NCI-H187 treated with DMSO at 0.1 percent for 48 hours (cell line): ENCODE data around the gene HDAC4.
"Not testable (repeated sequence)": the region's sequence is repeated elsewhere in the genome, so short reads cannot be mapped to it uniquely, and the experiment has no call there.

Experiments
- DNase-seq: peaks from one replicate; lab custom pipeline; 2025; lab: John Stamatoyannopoulos, UW

The HDAC4 gene

DNA sequence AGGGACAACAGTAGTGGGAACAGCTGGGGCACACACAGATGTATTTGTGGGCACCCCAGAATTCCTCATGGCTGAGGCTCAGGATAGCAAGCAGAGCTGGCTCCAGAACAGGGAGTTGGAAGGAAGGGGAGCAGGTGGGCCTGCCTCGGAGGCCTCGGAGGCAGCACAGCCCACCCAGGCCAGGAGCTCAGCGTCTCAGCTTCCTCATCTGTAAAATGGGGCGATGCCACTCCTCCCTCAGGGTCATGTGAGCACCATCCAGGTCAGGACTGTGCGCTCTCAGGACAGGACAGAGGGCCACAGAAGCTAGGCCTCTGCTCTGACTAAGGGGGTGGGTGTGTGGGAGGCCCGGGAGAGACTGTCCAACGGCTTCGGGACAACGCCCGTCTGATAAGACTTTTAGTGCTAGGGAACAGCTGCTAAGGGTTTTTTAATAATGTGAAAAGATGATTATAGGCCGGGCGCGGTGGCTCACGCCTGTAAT, 106.2 kb downstream of the HDAC4 start:
- DNase-seq = no peak

DNA sequence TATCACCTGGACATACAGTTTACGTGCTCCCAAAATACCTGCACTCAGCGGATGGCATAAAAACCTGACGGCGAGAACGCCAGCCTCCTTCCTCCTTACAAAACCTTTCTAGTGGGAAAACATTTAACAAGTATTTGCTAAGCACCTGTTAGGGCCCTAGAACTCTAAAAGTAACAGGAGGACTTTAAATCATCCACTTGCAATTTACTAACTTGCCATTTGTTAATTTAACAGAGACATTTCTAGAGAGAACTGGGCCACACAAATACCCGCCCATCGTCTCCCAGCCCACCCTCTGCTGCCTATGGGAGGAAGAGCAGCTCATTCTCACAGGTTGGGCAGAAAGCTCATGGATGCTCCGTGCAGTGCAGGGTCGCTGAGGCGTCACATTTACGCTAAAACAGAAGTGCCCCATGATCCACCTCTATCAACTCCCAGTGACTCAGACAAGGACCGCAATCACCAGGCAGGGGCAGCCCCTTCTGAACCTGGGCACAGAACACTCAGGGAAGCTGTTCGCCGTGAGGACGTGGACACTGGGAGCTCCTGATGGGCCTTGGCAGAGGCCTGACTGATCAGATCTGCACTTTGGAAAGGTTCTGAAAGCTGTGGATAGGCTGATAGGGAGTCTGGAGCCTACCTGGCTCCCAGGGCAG, 106.9 kb downstream of the HDAC4 start:
- DNase-seq = no peak

DNA sequence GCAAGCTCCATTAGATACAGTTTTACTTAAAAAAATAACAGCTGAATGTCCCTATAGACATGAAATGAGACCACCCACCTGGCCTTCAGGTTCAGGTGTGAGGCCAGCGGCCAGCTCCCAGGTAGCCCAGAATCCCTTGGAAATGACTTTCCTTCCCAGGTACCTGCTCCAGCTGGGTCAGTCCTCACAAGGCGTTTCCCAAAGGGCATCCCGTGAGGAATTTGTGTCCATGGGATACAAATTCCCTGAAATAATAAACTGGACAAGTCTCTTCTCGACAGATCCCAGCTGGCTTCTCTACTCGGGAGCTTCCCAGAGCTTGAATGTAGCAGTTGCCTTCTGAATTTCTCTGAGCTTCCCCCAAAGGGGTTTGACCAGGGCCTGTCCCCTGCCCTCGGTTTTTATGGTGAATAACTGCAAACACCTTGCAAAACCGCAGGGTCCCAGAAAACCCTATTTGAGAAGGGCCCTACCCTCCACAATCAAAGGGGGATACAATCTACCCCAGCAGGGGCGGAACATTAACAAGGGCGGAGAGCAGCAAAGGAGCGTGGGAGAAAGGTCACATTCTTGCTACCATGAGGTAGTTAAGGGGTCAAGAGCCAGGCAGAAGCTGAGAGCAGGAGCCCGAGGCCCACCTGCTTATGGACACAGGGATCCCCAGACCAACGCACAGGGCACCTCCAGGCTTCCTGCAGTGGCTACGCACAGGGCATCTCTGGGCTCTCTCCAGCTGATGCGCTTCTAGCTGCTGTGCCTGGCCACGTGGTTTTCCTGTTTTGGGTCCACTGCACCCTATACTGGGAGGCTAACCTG, 107.7 kb downstream of the HDAC4 start:
- DNase-seq = no peak

DNA sequence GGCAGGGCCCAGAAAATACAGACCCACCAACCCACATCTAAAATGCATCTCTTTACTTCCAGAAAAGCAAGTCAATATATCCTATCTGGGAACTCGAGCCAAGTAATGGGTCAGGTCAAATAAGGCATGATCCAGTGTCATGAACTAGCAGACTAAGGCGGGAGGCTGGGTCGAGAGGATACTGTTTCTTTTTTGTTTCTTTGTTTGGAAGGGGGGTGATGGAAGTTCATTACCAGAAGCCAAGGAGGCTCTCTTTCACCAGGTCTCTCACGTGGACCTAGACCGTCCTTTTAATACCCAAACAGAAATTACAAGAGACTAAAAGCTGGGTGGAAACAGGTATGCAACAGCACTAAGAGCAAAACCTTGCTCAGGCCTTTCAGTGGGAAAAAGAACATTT, 108.3 kb downstream of the HDAC4 start:
- no peak for DNase-seq

DNA sequence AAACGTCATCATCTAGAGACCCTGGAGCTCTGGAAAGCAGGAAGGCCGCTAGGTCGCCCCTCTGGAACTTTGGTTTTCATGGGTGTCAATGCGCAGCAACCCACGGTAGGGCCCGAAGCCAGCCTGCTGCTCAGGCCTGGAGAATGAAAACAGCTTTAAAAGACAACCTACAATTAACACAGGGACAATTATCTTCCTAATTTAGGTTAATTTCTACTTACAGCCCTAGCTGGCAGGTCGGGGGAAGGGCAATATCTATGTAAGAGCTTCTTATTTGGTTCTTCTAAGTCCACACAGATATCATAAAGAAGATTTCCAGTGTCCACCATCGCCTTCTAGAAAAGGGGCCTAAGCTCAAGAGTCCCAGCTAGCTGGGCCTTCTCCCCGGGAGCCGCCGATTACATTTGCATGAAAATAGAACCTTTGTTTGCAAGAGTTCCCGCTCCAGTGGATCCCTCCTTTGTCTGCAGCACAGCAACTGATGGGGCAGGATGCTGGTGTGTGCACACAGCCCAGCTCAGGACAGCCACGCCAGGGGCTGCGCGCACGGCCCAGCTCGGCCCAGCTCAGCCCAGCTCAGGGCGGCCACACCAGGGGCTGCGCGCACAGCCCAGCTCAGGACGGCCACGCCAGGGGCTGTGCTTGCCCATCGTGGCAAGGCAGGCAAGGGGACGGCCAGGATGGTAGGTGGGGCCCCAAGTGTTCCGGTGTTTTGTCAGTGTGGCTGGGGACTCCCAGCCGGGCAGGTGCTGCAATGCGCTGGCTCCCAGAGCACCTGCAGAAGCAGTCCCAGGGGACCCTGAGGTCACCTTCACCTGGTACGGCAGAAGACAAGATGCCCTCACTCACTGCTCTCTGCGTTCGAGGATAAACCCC, 109.1 kb downstream of the HDAC4 start:
- no peak for DNase-seq

DNA sequence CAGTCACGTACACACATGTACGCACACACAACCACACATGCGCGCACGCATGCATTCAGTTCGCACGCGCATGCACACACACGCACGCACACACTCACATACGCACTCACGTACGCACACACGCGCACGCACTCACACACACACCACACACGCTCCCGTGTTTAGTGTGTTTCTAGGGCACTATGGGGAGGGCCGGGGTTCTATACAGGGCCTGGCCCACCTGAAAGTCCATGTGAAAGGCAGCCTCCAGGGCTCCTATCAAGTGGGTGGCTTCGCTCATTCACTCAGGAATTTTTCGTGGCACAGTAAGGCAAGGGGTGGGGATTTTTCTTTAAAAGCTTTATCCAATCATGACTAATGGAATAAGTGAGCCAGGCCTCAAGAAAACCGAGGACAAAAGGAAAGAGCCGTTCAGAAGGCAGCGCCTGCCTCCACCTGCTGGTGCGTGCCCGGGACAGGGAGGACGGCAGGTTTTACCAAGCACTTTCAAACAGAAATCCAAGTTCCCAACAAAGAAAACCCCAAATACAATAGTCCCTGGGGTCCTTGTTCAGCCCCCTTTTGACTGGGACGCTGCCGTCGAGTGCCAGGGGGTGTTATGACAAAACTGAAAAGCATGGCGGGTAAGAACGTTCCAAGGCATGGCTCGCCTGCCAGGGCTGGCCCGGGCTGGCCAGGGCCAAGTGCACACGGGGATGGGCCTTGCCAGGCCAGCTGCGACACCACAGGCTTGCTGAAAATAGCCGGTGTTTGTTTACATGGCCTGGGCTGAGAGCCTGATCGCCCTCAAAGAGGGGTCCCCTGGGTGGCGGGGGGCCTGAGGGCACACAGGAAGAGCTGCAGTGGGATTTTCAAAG, 110.0 kb downstream of the HDAC4 start:
- DNase-seq = no peak

DNA sequence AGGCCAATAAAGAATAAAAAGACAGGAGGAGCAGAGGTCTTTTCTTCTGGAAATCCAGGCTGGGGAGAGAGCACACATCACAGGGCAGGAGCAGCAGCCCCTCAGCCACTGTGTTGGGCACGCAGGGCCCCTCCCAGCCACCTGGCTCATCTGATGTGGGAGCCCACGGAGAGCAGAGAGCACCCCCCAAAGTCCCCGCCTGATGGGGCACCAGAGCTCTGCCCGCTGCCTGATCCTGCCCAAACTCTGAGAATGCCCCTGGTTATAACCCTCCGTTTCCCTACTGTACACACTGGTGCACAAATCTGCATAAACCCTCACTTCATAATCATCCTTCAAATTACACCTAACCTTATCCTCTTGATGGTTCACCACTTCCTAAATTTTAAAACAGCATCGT, 111.3 kb downstream of the HDAC4 start:
- no peak for DNase-seq

DNA sequence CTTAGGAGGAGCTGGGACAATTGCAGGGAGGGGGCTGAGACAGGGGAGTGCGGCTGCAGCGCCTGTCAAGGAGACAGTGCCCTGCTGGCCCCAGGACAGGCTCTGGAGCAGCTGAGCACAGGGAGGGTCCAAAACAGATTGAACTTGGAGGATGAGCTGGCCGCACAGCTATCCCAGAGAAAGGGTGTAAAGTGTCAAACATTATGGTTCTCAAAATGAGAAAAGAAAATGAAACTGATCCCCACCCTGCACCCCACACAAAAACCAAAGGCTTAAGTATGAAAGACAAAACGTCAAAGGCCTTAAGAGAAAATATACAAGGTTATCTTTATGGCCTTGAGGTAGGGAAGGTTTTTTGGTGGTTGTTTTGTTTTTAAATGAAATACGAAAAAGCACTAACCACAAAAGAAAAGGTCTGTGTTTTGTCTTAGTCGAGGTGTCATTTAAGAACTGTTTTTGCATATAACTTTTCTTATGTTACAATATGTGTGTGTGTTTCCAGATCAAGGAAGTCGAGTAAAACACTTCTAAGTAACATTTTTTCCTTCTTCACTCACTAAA, 111.8 kb downstream of the HDAC4 start:
- no peak for DNase-seq

DNA sequence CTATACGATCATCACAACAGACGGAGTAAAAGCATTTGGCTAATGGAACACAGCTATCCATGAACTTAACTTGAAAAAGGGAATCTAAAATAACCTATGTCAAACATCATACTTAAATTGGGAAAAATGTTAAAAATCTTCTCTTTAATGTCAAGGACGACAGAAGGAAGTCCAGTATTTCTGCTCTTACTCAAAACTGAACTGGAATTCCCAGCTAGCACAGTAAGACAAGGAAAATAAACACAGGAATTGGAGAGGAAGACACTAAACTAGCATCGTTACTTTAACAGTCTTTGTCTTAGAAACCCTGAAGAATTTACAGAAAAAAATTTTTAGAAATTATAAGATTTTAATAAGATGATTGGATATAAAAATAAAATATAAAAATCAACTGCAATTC, 112.6 kb downstream of the HDAC4 start:
- no peak for DNase-seq

DNA sequence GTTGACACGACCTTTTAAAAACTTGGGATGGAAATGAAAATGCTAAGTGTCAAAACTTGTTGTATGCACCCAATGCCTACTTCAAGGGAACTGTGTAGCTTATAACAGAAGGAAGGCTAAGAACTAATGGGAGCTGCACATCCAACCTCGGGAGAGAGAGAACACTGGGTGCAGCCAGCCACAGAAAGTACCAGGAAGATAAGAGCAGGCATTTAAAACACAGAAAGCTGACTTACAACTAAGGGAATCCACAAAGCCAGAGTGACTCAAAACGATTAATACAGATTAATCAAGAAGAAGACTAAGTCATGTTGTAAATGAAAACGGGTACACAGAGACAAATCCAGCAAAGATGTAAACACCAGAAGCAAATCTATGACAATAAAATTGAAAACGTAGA, 113.4 kb downstream of the HDAC4 start:
- no peak for DNase-seq

DNA sequence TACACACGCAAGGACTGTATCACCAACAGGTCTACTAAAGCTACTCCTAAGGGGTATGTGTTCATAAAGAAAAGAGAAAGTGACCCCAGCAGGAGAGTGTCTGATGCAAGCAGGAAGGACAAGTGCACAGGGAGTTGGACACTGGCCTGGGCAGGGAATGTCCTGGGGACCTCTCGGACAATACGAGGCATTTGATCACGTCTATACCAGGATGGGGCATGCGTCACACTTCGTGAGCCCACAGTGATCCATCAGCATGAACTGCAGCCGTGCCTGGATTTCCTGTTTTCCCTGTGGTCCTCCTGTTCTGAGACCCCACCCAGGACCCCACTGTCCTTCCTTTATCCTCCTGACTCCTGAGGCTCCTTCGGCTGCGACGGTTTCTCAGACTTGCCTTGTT, 113.9 kb downstream of the HDAC4 start:
- DNase-seq = no peak

DNA sequence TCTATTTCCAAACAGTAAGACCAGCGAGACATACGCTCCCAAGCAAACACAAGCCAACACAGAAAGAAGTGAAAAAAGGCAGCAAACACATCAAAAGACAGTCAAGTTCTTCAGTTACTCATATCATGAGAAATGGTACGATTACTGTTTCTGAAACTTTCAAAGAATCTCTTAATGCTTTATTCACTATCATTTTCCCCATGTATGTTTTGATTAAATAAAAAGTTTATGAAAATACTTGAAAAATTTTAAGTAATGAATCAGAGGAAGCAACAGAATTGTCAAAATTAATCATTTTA, 114.9 kb downstream of the HDAC4 start:
- DNase-seq = no peak

DNA sequence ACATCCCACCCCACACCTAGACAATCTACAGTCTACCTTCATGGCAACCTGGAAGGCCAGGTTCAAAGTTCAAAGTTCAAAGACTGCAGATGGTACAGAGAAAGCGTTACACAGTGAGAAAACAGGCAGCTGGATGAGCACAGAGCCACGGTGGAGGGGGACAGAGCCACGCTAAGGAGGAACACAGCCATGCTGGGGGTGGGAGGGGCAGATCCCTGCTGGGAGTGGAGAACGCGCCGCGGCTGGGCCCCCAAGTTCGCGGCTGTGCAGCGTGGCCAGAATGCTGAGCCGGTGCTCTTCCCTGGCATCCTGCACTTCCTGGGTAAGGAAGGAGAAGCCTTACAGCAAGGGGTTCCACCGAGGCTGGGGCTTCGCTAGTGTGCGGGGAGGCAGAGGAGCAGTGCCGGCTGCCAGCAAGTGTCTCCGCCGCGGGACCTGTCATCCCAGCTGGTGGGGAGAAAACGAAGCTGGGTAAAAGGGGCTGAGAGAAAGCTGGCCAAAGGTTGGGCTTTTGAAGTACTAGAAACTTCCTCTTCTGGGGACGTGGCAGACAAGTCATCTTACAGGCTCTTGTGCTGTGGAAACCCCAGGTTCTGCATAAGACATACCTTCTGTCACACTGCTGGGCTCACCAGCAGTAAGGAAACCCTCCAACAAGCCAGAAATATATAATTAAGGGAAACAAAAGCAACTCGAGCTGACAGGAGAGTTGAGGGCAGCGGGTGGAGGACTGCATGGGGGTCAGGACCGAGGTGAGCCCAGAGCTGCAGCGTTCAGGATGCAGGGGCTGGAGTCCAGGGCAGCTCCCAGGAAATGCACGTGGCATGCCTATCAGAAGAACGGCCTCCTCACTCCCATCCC, 115.5 kb downstream of the HDAC4 start:
- no peak for DNase-seq

DNA sequence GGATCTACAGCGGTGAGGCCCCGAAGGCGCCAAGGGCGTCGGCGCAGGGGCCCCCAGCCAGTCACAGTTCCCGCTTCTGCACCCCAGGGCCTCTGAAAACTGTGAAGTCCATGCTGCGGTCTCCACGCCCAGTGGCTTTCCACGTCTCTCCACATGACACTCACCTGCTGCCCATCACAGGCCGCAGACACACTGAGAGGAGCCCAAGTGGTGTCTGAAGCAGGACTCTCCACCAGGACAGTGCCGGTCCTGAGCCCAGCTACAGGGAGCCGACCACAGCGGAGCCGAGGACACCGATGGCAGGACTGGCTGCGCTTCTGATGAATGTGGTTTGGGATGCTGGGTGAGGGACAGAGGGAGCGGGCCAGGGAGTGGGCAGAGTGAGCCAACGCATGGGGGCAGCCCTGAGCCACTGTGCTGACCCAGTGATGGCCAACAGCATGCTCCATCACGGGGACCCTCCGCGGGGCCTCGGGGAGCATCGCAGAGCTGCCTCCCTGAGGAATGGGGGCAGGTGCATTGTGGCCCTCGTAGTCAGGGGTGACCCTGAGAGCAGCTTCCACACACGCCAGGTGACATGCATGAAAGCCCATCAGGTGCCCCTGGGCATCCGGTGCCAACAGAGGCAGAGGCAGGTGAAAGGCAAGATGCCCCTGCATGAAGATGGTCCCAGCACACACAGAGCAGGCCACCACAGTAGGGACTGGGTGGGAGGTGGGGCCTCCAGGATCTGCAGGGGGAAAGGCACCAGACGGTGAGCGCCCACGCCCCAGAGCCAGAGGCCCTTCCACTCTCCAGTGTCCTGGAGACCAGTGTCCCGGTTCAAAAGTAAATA, 116.6 kb downstream of the HDAC4 start:
- no peak for DNase-seq

DNA sequence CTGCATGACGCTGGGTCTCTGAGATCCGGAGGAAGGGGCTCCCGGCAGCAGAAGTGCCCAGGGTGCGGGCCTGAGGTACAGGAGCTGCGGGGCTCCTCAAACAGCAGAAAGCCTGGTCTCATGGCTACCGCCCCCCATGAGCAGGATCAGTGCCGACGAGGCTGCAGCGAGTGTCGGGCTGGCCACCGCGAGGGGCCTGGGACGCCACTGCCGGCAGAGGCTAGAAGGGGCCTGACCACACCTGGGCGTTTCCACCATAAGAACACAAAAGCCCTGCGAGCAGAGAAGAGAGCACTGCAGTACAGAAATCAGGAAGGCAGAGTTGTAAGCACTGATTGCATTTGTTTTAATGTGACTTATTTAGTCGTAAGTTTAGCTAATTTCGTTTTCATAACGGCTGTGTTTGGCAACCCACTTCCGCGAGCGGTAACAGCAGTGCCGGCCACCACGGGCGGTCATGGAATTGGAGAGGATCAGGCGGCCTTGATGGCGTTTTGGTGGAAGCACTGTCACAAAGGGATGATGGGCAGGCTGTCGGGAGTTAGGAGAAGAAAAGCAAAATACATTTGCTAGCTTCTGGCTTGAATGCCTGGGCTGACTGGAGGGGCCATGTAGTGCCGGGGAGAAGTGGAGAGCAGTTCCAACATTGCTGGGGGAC, 117.4 kb downstream of the HDAC4 start:
- DNase-seq = no peak

DNA sequence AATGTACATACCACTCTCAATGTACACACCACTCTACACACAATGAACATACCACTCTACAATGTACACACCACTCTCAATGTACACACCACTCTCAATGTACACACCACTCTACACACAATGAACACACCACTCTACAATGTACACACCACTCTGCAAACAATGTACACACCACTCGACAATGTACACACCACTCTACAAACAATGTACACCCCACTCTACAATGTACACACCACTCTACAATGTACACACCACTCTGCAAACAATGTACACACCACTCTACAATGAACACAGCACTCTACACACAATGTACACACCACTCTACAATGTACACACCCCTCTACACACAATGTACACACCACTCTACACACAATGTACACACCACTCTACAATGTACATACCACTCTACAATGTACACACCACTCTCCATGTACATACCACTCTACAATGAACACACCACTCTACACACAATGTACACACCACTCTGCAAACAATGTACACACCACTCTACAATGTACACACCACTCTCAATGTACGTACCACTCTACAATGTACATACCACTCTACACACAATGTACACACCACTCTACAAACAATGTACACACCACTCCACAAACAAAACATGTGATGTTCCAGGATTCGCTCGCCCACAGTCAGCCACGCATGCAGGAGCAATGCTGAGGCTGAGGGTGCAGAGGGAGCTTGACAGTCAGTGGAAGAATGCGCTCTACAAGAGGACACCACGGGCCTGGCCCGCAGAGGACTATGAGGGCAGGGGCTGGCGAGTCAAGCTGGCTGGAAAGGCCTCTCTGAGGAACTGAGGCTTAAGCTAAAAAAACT, 118.2 kb downstream of the HDAC4 start:
- no peak for DNase-seq

DNA sequence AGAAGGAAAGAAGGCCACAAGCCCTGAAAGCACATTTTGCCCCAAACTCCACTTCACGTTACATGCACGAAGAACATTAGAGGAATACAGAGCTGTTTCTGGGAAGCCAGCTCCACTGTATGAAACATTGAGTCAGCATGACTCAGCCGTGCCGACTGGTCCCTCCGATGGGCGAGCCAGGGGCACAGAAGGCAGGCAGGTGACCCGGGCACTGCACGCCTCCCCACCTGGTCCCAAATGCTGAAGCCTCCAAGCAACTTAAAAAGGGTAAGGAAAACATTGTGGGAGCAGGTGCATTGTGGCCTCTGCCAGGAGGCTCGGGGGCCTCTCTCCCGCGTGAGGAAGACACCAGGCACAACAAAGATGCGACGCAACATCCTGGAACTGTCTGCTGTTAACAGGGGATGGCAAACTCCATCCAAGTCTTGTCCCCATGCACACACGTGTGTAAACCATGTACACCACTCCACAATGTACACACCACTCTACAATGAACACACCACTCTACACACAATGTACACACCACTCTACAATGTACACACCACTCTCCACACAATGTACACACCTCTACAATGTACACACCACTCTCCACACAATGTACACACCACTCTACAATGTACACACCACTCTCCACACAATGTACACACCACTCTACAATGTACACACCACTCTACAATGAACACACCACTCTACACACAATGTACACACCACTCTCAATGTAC, 120.4 kb downstream of the HDAC4 start:
- DNase-seq = not testable (repeated sequence)
